Measurements from ENCODE around the gene HDHD5.

- TF ChIP-seq, protein P1, sequence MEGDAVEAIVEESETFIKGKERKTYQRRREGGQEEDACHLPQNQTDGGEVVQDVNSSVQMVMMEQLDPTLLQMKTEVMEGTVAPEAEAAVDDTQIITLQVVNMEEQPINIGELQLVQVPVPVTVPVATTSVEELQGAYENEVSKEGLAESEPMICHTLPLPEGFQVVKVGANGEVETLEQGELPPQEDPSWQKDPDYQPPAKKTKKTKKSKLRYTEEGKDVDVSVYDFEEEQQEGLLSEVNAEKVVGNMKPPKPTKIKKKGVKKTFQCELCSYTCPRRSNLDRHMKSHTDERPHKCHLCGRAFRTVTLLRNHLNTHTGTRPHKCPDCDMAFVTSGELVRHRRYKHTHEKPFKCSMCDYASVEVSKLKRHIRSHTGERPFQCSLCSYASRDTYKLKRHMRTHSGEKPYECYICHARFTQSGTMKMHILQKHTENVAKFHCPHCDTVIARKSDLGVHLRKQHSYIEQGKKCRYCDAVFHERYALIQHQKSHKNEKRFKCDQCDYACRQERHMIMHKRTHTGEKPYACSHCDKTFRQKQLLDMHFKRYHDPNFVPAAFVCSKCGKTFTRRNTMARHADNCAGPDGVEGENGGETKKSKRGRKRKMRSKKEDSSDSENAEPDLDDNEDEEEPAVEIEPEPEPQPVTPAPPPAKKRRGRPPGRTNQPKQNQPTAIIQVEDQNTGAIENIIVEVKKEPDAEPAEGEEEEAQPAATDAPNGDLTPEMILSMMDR (IDR thresholded peaks at IDR 0.05; ENCODE audit: low read depth, low read length, missing input control): no peak
- no peak for TF ChIP-seq EGR1 (IDR thresholded peaks at IDR 0.05; ENCODE audit: low read depth in 2 of 2)
Observed at GRCh38 chr22:17205432-17205831, 46.4 kb upstream of the HDHD5 start.

Data from liver (tissue), 3 donors.